GM19463 (cell line): Measurements from ENCODE around the gene ERP44.
"Not testable (repeated sequence)": the region's sequence is repeated elsewhere in the genome, so short reads cannot be mapped to it uniquely, and the experiment has no call there.

Source experiments
- ATAC-seq: cut with Tn5 transposase; IDR thresholded peaks from one replicate; pipeline ENCODE4 v1.9.1; 2021; ENCODE audit warnings: mild to moderate bottlenecking, moderate library complexity; ENCODE audit not compliant: unreplicated experiment

ERP44 gene

DNA sequence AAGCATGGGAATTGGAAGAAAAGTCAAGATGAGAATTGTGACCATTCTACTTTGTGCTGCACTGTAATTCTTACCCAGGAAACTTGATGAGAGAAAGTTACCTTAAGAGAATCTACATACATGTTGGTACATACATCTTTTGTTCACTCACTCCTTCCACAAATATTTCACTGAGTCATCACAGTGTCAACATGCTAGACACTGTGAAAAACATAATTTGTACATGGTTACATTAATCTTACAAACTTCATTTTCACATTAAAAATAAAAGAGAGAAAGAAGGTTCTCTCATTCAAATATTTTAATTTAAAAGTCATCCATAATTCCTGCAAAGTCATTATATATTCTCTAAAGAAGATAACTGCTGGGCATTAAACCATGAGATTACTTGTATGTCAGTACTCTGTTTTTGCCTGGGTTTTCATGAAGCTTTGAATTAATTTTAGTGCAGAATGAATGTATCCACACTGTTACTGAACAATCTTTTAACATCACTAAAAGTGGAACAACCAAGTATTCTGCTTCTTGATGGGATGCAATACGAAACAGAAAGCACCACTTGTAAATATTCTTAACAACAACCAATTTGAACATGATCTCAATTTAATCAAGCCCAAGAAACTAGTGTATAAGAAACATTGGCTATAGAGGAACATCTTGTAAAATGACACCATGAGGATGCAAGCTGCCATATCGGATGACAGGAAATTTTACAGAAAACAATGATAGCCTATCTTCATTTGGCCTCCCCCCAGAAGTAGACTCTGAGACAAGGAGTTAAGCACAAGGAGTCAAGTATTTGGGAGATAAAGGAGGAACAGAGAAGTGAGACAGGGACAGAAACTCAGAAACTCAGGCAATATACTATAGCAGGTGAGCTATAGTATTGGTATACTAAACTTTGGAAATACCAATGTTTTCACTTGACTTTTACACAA is 28.4 kb downstream of the ERP44 start:
- no peak for ATAC-seq

DNA sequence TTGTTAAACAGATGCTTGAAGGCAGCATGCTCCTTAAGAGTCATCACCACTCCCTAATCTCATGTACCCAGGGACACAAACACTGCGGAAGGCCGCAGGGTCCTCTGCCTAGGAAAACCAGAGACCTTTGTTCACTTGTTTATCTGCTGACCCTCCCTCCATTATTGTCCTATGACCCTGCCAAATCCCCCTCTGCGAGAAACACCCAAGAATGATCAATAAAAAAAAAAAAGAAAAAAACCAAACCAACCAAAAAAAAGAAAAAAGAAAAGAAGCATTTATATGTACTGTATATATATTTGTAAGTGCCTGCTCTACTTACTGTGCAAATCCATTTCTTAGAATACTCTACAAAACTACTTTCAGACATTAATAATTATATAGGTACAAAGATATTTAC is 29.7 kb downstream of the ERP44 start:
- ATAC-seq: not testable (repeated sequence)

DNA sequence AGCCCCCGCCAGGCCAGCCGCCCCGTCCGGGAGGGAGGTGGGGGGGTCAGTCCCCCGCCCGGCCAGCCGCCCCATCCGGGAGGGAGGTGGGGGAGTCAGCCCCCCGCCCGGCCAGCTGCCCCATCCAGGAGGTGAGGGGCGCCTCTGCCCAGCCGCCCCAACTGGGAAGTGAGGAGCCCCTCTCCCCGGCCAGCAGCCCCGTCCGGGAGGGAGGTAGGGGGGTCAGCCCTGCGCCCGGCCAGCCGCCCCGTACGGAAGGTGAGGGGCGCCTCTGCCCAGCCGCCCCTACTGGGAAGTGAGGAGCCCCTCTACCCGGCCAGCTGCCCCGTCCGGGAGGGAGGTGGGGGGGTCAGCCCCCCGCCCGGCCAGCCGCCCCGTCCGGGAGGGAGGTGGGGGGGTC is 30.8 kb downstream of the ERP44 start:
- not testable (repeated sequence) for ATAC-seq

DNA sequence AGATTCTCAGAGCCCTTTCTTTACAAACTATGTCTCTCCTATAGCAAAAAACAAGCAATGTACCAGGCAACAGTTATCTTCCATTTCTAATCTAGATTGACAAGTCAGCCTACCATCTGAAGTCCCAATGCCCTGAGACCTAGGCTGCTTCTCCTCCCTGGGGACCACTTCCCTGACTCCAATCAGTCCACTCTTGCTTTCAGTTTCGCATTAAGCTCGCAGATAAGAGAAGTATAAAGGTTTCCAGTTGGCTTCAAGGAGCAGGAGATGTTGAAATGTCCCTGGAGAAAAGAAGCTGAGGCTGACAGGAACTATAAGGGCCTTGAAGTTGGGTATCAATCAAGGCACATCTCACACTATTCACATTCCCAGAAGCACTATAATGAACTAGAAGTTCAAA is 32.3 kb downstream of the ERP44 start:
- peak; percentile 73 for ATAC-seq

DNA sequence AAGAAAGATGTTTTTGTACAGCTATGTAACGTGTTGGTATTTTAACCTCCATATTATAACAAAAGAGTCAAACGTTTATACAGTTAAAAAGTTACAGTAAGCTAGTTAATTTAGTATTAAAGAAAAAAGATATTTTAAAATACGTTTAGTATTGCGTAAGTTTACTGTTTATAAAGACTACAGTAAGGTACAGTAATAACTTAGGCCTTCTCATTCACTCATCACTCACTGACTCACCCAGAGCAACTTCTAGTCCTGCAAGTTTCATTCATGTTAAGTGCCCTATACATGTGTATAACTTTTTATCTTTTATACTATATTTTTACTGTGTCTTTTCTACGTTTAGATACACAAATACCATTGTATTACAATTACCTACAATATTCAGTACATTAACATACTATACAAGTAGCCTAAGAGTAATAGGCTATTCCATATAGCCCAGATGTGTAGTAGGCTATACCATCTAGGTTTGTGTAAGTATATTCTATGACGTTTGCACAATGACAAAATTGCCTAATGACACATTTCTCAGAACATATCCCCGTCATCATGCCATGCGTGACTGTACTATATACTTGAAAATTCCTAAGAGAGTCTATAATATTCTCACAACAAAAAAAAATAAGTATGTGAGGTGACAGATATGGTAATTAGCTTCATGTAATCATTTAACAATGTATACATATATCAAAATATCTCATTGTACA is 33.8 kb downstream of the ERP44 start:
- no peak for ATAC-seq

DNA sequence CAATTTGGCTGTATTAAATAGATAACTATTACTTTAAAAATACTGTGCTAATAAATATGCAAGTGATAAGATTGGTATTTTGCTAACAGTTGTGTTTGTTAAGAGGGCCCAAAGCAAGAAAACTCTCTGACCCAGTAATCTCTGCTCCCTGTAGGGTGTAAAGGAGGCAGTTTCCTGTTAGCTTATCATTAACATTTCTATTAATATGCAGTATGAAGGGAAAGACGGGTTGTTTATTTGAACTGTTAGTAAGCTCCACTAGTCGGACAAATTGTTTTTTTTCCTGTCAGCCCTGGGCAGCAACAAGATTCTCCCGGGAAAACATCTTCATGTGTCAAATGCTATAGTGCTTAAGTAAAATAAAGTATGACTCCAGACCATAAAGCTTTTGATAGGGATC is 35.6 kb downstream of the ERP44 start:
- no peak for ATAC-seq

DNA sequence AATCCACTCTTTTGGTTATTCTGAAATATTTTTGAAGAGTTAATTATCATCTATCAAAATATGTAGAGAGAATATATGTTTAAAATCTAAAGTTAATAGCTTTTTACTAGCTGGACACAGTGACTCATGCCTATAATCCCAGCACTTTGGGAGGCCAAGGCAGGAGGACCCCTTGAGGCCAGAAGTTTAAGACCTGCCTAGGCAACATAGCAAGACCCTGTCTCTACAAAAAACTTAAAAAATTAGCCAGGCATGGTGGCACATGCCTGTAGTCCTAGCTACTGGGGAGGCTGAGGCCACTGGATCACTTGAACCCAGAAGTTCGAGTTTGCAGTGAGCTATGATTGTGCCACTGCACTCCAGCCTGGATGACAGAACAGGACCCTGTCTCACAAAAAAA is 36.1 kb downstream of the ERP44 start:
- not testable (repeated sequence) for ATAC-seq

DNA sequence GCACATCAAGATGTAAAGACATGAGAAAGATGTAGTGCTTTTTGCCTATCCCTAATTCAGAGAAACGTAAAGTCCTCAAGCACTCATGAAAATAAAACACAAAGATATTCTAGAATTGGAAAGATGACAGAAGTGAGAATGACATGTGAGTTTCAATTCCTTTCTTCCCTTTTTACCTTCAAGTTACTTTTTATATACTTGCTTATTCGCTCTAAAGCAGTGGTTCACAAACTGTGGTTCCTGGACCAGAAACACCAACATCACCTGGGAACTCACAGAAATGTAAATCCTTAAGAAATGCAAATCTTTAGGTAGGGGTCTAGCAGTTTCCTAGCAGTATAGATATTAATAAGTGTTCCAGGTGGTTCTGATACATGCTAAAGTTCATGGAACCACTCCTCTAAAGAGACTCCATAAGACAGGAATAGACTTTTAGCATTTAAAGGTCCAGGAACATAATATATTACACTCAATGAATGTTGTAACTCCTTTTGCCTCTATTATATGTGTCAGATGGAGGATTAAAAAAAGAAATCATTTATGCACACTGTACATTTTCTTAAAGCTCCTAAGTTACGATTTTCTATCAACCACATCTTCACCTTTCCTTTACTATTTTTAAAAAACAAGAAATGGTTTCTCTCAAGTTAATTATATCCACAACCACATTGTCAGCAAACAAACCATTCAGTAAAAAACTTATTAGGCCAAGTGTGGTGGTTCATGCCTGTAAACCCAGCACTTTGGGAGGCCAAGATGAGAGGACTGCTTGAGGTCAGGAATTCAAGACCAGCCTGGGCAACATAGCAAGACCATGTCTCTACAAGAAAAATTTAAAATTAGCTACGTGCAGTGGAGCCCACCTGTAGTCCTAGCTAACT is 39.9 kb downstream of the ERP44 start:
- ATAC-seq: peak; percentile 74

DNA sequence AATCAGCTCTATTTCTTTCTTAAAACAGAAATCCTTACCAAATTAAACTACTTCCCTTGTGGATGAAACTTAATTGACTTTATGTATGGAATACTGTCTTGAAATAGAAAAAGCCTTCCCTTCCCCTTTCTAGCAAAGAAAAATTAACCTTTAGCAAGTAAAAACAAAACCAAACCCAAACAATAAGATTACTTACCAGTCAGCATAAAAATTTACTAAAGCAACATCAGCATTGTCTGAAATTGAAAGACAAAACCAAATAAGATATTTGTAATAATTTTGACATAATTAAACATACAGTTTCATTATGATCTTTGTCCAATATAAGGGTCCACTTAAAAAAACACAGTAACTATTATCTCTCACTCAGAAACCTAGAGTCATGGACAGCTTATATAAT is 41.2 kb downstream of the ERP44 start:
- ATAC-seq: no peak

DNA sequence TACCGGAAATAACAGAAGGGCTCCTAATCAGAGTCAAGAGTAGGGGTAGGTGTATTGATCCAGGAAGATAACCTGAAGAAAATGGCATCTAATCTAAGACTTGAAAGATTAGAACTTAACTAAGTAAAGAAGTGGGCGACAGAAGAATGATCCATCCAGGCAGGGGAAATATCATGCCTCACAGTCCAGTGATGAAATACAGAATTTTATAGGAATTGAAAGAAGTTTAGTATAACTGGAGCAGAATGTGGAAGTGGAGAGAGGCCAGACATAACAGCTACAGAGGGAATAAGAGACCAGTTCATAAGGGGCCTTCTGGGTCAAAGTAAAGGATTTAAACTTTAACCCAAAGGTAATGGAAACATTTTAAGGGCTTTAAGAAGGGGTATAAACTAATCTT is 42.2 kb downstream of the ERP44 start:
- no peak for ATAC-seq

DNA sequence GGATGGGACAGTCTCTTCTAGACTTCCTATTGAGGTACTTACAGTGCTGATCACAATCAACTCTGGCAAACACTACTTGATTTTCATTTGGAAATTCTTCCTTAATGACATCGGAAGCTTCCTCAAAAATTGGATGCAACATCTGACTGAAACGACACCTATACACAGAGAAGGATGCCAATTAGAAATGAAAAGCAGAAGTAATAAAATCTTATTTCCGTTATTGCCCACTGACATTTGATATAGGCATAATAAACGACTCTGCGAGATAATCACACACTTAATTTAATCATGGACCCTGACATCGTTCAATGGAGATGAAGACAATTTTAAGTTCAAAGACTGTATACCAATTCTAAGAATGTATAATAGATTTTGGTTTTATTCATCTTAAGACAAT is 46.4 kb downstream of the ERP44 start:
- ATAC-seq: no peak

DNA sequence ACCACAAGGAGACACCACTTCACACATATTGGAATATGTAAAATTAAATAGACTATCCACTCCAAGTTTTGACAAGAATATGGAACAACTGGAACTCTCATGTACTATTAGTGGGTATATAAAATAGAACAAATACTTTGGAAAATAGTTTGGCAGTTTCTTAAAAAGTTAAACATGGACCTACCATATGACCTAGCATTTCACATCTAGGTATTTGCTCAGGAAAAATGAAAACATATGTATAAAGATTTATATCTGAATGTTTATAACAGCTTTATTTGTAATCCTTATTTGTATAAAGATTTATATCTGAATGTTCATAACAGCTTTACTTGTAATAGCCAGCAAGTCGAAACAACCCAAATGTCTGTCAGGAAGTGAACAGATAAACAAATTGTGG is 49.2 kb downstream of the ERP44 start:
- no peak for ATAC-seq

DNA sequence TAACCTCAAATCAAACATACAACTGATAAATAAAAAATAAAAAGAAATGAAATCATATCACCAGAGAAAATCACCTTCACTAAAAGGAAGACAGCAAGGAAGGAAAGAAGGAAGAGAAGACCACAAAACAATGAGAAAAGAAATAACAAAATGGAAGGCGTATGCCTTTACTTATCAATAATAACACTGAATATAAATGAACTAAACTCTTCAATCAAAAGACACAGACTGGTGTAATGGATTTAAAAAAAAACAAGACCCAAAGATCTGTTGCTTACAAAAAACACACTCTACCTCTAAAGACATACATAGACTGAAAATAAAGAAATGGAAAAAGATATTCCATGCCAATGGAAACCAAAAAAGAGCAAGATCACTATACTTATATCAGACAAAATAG is 60.3 kb downstream of the ERP44 start:
- no peak for ATAC-seq

DNA sequence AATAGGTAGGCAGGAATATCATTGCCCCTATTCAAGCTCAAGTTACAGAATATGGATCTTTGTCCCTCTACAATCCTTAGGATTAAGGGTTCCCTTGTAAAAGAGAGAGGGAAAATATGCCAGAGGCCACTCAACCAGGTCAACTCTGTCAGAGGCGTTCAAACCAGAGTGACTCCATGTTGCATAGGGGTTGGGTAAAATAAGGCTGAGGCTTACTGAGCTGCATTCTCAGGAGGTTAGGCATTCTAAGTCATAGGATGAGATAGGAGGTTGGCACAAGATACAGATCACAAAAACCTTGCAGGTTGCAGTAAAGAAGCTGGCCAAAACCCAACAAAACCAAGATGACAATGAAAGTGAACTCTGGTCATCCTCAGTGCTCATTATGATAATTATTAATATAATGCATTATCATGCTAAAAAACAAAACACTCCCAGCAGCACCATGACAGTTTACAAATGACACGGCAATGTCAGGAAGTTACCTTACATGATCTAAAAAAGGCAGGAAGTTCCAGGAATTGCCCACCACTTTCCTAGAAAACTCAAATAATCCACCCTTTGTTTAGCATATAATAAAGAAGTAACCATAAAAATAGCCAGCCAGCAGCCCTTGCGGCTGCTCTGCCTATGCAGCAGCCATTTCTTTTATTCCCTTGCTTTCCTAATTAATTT is 64.8 kb downstream of the ERP44 start:
- no peak for ATAC-seq

DNA sequence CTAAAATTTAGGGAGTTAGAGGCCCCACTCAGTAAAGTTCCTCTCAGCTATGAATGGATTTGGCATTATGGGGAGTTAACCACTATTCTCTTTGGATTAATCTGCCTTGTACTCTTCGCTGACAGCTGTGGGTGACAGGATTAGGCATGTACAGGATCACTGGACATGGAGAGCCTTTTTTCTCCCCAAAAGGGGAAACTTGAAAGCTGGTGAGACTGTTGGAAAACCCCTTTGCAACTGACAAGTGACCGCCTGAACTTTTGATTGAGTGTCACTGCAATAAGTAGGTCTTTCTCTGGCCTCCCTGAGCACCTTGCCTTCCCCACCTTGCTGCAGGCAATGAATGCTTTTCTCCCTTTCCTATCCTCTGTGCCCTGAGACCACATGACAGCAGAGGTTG is 68.3 kb downstream of the ERP44 start:
- peak; percentile 43 for ATAC-seq

DNA sequence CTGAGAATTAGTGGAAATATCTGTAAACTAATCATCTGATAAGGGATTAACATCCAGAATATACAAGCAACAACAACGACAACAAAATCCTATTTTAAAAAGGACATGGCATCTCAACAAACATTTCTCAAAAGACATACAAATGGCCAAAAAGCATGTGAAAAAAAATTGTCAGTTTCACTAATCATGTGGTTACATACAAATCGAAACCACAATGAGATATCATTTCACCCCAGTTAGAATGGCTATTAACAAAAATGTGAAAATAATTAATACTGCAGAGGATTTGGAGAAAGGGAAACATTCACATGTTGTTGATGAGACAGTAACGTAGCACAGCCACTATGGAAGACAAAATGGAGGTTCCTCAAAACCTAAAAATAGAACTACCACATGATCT is 69.5 kb downstream of the ERP44 start:
- ATAC-seq: no peak

DNA sequence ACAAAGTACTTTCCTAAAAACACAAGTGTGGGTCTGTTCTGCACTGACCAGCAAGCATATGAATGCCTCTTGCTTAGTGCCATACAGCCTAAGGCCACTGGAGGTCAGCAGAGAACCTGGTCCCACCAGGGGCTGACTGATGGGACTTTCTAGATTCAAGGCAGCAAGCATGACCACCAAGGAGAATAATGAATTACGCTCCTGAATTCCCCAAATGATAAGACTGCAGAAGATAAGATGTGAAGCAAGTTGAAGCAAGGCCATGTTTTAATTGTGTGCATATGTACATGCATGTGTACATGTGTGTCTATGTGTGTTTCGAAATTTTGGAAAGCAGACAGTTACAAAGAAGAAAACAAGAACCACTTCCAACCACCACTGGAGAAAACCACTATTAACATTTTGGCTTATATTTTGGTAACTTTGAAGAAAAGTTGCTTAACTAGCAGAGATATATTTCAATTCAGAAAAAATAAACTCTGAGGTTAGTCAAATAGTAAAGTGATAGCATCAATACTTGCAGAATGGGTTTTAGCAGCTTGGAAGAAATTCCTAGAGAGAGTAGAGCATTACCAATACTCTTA is 70.5 kb downstream of the ERP44 start:
- ATAC-seq: peak; percentile 90

DNA sequence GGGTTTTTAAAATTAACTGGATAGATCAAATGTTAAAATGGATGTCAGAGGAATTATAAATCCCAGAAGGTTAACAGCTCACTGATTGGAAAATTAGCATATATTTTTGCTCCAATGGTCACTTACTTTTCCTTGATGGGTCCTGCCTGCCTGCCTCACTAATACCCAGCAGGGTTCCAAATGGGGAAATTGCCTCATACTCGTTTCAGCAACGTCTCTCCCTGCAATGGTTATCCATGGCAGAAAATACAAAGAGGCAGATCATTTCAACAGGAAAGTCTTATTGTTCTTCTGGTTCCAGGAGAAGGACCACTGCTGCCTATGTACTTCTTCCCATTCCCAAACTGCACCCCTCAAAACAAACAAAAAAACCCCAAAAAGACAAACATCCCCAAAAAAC is 71.3 kb downstream of the ERP44 start:
- ATAC-seq: no peak

DNA sequence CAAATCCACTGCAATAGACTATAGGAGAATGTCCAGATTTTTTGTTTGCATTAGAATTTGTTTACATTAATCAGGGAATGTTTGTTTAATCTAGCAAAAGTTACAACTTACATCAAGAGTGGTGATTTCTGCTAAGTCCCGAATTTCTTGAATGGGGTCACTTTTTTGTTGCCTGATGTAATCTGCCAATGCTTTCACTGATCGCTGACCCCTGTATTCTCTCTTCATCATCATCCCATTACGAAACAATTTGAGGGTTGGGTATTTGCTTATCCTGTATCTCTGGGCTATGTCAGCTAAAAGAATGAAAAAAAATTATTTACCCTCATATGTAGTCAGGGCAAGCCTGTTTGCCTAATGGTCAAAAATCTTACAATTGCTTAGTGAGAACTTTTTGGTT is 76.9 kb downstream of the ERP44 start:
- no peak for ATAC-seq

DNA sequence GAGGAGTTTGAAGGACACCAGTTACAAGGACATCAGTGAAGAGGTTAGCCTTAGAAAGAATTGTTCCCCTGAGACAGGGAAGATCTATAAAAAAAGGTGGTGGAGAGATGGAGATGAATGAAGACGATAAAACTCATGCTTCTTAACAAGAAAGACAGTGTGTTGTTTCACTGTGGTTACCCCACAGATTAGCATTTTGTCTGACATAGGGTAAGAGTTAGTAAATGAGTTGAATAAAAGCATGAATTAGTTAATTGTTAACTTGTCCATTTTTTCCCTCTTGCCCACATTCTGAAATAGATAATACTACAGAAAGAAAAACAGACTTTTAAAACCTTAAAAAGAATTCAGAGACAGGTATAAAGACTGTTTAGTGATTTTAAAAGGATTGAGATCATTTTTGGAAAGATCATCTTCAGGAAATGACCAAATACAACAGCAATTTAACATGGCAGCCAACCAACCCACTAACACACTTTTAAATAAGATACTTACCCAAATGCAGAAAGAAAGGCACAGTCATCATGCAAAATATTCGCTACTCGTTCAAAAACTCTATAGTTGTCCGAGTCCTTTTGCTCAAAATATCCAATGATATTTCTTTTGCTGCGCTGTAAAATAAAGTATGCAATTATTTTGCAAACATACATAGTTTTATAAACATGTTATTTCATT is 78.5 kb downstream of the ERP44 start:
- no peak for ATAC-seq
